SK-N-SH (cell line): ENCODE results near the gene KCNE5.

Source experiments
- RFX5 ChIP-seq: IDR thresholded peaks from 2 replicates; pipeline ENCODE4 v1.6.1; 2012; ENCODE audit warnings: mild to moderate bottlenecking, improper control_type of control experiment, low read length
- TCF12 ChIP-seq: IDR thresholded peaks from 2 replicates; pipeline ENCODE4 v1.4.0; 2012
- TEAD4 ChIP-seq: IDR thresholded peaks from 2 replicates; pipeline ENCODE4 v1.4.0; 2012; ENCODE audit warnings: mild to moderate bottlenecking, borderline replicate concordance; ENCODE audit not compliant: insufficient read depth
- TF ChIP-seq, protein P1 (sequence below): fragments of 200-600 bp; sonication (generic); IDR thresholded peaks from 2 replicates; pipeline ENCODE4 v1.6.1; 2017; ENCODE audit warnings: antibody characterized with exemption, mild to moderate bottlenecking, moderate library complexity

GRCh38 chrX:109638158-109638557 is 13.2 kb upstream of the KCNE5 start:
- TF ChIP-seq, protein P1, sequence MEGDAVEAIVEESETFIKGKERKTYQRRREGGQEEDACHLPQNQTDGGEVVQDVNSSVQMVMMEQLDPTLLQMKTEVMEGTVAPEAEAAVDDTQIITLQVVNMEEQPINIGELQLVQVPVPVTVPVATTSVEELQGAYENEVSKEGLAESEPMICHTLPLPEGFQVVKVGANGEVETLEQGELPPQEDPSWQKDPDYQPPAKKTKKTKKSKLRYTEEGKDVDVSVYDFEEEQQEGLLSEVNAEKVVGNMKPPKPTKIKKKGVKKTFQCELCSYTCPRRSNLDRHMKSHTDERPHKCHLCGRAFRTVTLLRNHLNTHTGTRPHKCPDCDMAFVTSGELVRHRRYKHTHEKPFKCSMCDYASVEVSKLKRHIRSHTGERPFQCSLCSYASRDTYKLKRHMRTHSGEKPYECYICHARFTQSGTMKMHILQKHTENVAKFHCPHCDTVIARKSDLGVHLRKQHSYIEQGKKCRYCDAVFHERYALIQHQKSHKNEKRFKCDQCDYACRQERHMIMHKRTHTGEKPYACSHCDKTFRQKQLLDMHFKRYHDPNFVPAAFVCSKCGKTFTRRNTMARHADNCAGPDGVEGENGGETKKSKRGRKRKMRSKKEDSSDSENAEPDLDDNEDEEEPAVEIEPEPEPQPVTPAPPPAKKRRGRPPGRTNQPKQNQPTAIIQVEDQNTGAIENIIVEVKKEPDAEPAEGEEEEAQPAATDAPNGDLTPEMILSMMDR, result no peak
- TF ChIP-seq RFX5, result no peak
- TF ChIP-seq TCF12, result no peak
- TF ChIP-seq TEAD4, result no peak
